Embryonic facial prominence (tissue), 1 donor: ENCODE results near the gene PC.
"Not testable (repeated sequence)": the region's sequence is repeated elsewhere in the genome, so short reads cannot be mapped to it uniquely, and the experiment has no call there.

Experiments used
- DNase-seq: peaks from one replicate; pipeline ENCODE4 v3.0.0-alpha.2; 2016; ENCODE audit errors: extremely low spot score

Gene PC, protein sequence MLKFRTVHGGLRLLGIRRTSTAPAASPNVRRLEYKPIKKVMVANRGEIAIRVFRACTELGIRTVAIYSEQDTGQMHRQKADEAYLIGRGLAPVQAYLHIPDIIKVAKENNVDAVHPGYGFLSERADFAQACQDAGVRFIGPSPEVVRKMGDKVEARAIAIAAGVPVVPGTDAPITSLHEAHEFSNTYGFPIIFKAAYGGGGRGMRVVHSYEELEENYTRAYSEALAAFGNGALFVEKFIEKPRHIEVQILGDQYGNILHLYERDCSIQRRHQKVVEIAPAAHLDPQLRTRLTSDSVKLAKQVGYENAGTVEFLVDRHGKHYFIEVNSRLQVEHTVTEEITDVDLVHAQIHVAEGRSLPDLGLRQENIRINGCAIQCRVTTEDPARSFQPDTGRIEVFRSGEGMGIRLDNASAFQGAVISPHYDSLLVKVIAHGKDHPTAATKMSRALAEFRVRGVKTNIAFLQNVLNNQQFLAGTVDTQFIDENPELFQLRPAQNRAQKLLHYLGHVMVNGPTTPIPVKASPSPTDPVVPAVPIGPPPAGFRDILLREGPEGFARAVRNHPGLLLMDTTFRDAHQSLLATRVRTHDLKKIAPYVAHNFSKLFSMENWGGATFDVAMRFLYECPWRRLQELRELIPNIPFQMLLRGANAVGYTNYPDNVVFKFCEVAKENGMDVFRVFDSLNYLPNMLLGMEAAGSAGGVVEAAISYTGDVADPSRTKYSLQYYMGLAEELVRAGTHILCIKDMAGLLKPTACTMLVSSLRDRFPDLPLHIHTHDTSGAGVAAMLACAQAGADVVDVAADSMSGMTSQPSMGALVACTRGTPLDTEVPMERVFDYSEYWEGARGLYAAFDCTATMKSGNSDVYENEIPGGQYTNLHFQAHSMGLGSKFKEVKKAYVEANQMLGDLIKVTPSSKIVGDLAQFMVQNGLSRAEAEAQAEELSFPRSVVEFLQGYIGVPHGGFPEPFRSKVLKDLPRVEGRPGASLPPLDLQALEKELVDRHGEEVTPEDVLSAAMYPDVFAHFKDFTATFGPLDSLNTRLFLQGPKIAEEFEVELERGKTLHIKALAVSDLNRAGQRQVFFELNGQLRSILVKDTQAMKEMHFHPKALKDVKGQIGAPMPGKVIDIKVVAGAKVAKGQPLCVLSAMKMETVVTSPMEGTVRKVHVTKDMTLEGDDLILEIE

DNA sequence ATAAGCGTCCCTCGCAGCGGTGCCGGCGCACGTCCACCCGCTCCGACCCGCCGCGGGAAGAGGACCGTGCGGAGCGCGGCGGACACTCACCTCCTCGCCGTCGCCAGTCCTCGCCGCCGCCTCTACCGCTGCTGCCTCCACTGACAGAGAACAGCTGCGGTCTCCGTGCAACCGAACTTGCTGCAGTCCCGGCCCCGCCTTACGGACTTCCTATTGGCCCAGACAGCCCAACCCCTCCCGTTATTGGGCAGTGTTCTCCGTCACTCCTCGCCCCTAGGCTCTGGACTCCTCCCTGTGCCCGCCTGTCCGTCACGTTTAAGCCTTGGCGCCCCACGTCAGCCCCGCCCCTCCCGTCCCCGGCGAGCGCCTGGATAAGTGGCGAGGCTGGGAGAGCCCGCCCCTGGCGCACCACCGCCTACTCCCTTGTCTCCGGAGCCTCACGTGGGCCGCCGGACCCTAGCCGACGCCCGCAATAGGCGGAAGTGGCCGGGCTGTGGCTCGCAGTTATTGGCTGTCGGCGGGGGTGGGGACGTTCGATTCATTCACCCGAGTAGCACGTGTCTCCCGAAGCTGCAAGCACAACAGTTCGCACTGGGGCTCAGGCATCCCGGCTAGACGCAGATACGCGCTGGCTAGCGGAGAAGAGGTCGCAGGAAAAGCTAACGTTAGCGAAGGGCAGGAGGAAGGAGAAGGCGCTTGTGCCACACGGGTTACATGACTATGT is at the start of gene PC:
Gene PC (minus strand): TSS at position 152 of the 724 bp plus-strand sequence. CDS start 86,224 bp downstream, outside the sequence.
- peak; percentile 98 for DNase-seq

DNA sequence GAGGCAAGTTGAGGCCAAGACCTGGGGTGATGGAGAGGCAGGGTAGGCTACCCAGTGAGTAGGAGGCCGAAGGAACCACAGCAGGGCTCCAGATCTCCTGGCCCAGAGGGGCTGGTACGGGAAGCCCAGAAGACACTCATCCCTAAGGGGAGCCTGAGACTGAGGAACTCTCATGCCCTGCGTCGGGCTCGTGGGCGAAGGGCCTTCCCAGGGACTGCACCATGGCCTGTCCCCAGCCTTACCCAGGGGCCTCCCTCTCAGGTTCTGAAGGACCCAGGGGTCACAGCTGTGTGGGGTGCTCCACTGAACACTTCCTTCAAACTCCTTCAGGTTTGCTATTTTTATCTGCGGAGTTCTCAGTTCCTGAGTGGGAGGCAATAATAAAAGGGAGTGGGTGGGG is 48.9 kb upstream of the PC start:
- DNase-seq = no peak

DNA sequence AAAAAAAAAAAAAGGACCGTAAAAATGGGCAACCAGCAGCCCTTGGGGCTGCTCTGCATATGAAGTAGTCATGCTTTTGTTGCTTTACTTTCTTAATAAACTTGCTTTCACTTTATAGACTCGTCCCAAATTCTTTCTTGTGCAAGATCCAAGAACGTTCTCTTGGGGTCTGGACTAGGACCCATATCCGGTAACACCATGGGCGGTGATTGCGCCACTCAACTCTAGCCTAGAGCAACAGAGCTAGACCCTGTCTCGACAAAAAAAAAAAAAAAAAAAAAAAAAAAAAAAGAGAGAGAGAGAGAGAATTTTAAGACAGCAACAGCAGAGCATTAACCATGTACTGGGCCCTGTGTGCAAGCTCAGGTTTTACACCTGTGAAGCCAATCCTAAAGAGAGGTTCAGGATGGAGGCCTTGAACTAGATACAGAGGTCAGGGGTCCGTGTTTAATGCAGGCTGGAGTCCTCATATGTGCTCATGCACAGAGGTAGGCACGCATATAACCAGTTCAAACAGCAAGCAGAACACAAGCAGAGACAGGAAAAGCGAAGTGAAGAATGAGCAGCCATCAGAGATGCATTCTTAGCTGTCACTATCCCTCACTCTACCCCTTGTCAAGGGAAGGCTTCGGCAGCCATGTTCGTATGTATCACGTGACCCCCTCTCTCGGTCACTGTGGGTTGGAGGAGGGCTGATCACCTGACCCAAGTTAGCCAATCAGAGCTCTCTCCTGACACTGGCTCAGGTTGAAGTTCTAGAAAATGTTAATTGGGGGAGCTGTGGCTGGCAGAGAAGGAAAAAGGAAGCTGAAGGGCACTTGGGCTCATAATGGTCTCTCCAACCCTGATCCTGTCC is 48.1 kb upstream of the PC start:
- no peak for DNase-seq

DNA sequence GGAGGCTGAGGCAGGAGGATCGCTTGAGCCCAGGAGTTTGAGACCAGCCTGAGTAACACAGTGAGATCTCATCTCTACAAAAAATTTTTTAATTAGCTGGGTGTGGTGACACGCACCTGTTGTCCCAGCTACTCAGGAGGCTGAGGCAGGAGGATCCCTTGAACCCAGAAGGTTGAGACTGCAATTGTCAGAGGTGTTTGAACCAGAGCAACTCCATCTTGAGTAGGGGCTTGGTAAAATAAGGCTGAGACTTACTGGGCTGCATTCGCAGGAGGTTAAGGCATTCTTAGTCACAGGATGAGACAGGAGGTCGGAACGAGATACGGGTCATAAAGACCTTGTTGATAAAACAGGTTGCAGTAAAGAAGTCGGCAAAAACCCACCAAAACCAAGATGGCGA is 47.0 kb upstream of the PC start:
- DNase-seq = not testable (repeated sequence)

GRCh38 chr11:67002921-67003411 is 44.8 kb upstream of the PC start:
- no peak for DNase-seq

DNA sequence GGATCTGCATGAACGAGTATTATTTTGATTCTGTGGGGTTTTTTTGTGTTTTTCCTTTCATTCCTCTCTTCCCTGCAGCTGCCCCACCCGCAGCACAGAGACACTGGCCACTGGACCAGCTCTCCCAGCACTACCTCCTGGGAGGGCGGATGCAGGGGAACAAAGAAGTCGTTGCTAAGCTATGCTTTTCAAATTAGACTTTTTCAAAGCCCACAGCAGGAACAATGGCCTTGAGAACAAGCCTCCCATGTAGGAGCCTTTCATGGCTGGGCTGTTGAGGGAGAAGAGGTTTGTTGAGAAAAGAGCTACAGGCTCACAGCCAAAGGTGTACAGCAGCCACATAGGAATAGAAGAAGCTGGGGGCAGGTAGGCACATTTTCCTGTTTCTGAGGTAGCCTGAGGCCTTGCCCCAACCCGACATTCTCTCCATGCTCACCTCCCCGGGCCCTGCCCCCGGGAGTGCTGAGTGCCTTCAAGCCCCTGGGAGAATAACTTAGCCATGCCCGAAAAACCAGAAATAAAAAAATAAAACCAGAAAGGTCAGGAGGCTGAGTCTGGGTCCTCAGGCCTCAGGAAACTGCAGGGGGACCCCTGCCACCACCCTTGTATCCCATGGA is 44.2 kb upstream of the PC start:
- DNase-seq = no peak

DNA sequence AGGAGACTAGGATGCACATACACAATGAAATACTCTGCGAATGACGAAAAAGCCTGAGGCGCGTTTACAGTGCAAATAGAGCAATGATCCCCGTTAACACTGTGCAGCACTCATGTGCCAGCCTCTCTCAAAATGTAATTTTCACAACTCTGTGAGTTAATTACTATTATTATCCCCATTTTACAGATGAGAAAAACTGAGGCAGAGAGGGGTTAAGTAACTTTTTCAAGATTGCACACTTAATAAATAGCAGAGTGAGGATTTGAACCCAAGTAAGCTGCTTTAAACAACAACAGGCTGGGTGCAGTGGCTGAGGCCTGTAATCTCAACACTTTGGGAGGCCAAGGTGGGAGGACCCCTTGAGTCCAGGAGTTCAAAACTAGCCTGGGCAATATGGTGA is 43.1 kb upstream of the PC start:
- no peak for DNase-seq

DNA sequence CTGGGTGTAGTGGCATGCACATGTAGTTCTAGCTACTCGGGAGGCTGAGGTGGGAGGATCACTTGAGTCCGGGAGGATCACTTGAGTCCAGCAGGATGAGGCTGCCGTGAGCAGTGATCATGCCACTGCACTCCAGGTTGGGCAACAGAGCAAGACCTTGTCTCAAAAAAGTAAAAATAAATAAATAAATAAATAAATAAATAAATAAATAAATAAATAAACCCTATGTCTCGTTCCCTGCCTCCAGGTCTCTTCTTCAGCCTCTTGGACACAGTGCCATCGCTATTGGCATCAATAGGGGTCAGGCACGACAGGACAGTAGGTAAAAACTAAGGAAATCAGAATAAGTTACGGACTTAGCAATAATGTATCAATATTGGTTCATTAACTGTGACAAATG is 41.4 kb upstream of the PC start:
- DNase-seq = no peak

GRCh38 chr11:66996609-66997273 is 38.6 kb upstream of the PC start:
- no peak for DNase-seq

DNA sequence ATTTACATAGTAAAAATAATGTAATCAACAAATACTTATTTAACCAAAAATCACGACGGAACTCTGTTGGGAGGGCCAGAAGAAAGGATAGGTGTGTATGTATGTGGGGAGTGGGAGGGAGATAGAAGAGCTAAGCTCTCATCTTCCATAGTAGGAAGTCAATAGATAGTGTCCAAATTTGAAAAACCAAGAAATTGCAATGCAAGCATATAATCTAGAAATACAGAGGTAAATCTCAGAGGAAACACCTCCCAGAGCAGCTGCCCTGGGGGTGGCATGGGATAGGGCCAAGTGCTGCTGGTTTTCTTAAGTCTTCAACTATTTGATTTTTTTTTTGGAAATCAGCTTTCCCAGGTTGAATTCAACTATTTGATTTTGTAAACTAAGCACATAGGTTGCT is 33.9 kb upstream of the PC start:
- no peak for DNase-seq

DNA sequence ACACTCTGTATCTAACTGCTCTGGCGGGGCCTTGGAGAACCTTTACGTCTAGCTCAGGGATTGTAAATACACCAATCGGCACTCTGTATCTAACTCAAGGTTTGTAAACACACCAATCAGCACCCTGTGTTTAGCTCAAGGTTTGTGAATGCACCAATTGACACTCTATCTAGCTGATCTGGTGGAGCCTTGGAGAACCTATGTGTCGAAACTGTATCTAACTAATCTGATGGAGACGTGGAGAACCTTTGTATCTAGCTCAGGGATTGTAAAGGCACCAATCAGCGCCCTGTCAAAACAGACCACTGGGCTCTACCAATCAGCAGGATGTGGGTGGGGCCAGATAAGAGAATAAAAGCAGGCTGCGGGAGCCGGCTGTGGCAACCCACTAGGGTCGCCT is 31.2 kb upstream of the PC start:
- DNase-seq = not testable (repeated sequence)

- DNase-seq = not testable (repeated sequence)
These were observed 30.6 kb upstream of the PC start for GRCh38 chr11:66988741-66989140.

- no peak for DNase-seq
These were observed 29.9 kb upstream of the PC start for GRCh38 chr11:66987924-66988637.

- DNase-seq = no peak
These were observed 29.0 kb upstream of the PC start for GRCh38 chr11:66987158-66987620.

GRCh38 chr11:66986178-66986545 is 28.0 kb upstream of the PC start:
- no peak for DNase-seq

DNA sequence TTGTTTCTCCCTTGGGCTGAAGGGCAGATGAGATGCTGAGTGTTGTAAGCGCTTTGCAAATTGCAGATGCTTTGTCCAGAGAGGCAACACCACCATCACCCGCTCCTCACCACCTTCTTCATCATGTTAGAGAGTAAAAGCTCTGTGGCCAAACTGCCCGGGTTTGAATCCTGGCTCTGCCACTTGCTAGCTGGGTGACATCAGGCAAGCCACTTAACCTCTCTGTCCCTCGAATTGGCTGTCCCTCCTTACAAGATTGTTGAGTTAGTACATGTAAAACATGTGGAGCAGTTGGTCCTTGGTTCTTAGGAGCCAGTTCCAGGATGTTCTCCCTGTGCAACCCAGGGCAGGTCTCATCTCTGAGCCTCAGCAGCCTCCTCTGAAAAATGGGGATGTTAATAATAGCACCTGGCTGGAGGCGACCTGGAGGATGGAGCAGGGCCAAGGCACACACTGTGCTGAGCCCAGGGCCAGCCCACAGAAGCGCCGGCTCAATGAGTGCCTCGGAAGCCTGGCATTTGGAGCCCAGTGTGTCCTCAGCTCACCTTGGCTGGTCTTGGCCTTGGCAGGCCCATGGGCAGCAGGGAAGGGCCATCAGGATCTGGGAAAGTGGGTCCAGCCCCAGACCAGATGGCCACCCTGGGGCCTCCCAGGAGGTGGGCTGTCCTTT is 27.5 kb upstream of the PC start:
- no peak for DNase-seq

DNA sequence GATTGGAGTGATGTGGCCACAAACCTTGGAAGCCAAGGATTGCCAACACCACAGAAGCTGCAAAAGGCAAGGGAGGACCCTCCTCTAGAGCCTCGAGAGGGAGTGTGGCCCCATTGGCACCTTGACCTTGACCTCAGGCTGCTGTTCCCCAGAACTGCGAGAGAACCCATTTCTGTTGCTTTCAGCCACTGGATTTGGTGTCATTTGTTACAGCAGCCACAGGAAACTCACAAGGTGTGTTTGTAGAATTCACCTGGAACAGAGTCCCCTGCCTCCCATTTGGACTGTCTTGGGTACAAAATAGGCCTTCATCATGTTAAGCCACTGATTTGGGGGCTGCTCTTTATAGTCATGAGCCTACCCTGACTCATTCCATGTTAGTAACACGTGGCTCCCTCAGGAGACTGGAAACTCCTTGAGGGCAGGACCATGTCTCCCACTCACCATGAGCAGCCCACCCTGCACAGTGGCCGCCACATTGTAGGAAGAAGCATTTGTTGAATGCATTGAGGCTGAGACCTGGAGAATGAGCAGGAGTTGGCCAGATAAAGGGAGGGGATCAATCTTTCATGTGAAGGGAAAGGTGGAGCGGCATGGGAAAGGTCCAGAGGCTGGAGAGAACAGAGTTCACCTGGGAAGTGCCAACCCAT is 25.2 kb upstream of the PC start:
- DNase-seq = no peak
